Activated naive CD4-positive, alpha-beta T cell treated with anti-CD3 and anti-CD28 coated beads, Interleukin-2, amount 50 U/mL, for 72 hours (primary cell): ENCODE results near the gene MIOS. TPM values are rescaled to one million over a fixed set of nuclear protein-coding genes. Genes with fewer than 3 reads are reported as not detected.

ENCODE experiments used
- ATAC-seq, 2 donors: fragments of 150-1000 bp; cut with Tn5 transposase; 2 replicates each; pipeline ENCODE4 v1.10.0; 2021; ENCODE audit warnings: mild to moderate bottlenecking in 2 of 2, moderate library complexity in 2 of 2
- DNase-seq, 2 donors: peaks; one replicate each; pipeline ENCODE4 v3.0.0; 2021 to 2022; ENCODE audit warnings: low spot score in 2 of 2
- H3K27ac Mint-ChIP-seq, 2 donors: one replicate each; pipeline ENCODE4 v1.8.0; 2022; ENCODE audit warnings: mild to moderate bottlenecking in 2 of 2, mixed read lengths in 2 of 2
- H3K36me3 Mint-ChIP-seq, 2 donors: one replicate each; pipeline ENCODE4 v1.8.0; 2022; ENCODE audit warnings: mixed read lengths in 2 of 2
- H3K9me3 Mint-ChIP-seq, 2 donors: one replicate each; pipeline ENCODE4 v1.8.0; 2022; ENCODE audit warnings: mixed read lengths in 2 of 2
- total RNA-seq, 2 donors: library from RNA; stranded (reverse); gene quantifications; one replicate each; pipeline ENCODE4 v1.2.3, GENCODE V29; 2022

Gene MIOS
- total RNA-seq, 2 donors from 2014 or later = 20.8 to 65.3 TPM

- no peaks in the 10 kb centered on the region for H3K9me3 Mint-ChIP-seq
- H3K27ac Mint-ChIP-seq = no peak overlapping the region
- ATAC-seq (no peak), DNase-seq (no peak)
- no peaks in the 10 kb centered on the region for H3K36me3 Mint-ChIP-seq
Measured at GRCh38 chr7:7613210-7613609, 46.5 kb downstream of the MIOS start.

- Mint-ChIP-seq H3K27ac (no peak overlapping the region), H3K9me3 (no peaks in the 10 kb centered on the region), H3K36me3 (no peaks in the 10 kb centered on the region)
- ATAC-seq (peak in 1 of 2 donors; percentile 24), DNase-seq (no peak)
Measured at GRCh38 chr7:7614018-7614741, 47.5 kb downstream of the MIOS start.

- Mint-ChIP-seq H3K36me3 (no peaks in the 10 kb centered on the region), H3K9me3 (no peaks in the 10 kb centered on the region), H3K27ac (no peak overlapping the region)
- DNase-seq (no peak), ATAC-seq (no peak)
Measured at GRCh38 chr7:7617550-7617949, 50.9 kb downstream of the MIOS start.

GRCh38 chr7:7618410-7618809 lies 51.7 kb downstream of the MIOS start:
- Mint-ChIP-seq H3K27ac (no peak overlapping the region), H3K9me3 (no peaks in the 10 kb centered on the region), H3K36me3 (no peaks in the 10 kb centered on the region)
- DNase-seq (no peak), ATAC-seq (no peak)

GRCh38 chr7:7620236-7620635 lies 53.6 kb downstream of the MIOS start:
- H3K36me3 Mint-ChIP-seq = no peaks in the 10 kb centered on the region
- ATAC-seq = no peak

GRCh38 chr7:7620644-7621210 lies 54.0 kb downstream of the MIOS start:
- Mint-ChIP-seq H3K27ac (no peak overlapping the region), H3K36me3 (peaks cover 0 to under 1% of the 10 kb centered on the region in 2 donors), H3K9me3 (peaks cover 0 to 2% of the 10 kb centered on the region in 2 donors)
- ATAC-seq (no peak), DNase-seq (no peak)

More at GRCh38 chr7:7620236-7620635, 53.6 kb downstream of the MIOS start:
- Mint-ChIP-seq H3K27ac (no peak overlapping the region), H3K9me3 (no peaks in the 10 kb centered on the region)
- no peak for DNase-seq

GRCh38 chr7:7628476-7628875 lies 61.8 kb downstream of the MIOS start:
- Mint-ChIP-seq H3K36me3 (peaks cover 8 to 9% of the 10 kb centered on the region in 2 donors), H3K27ac (no peak overlapping the region), H3K9me3 (peaks cover 0 to 22% of the 10 kb centered on the region in 2 donors)
- no peak for ATAC-seq
- DNase-seq = no peak

GRCh38 chr7:7630626-7631329 lies 64.1 kb downstream of the MIOS start:
- peaks cover 8% of the 10 kb centered on the region in 2 donors for H3K36me3 Mint-ChIP-seq
- H3K9me3 Mint-ChIP-seq = peaks cover 0 to 19% of the 10 kb centered on the region in 2 donors
- ATAC-seq = peak in 1 of 2 donors; percentile 66
- DNase-seq = no peak
- H3K27ac Mint-ChIP-seq = no peak overlapping the region

GRCh38 chr7:7639421-7639820 lies 72.7 kb downstream of the MIOS start:
- Mint-ChIP-seq H3K27ac (peak overlapping the region; percentile 92 to 98), H3K9me3 (no peaks in the 10 kb centered on the region)
- DNase-seq = no peak

GRCh38 chr7:7639847-7640220 lies 73.2 kb downstream of the MIOS start:
- peak; percentile 23 to 43 for ATAC-seq
- H3K27ac Mint-ChIP-seq = peak overlapping the region; percentile 92 to 98
- DNase-seq = no peak
- H3K36me3 Mint-ChIP-seq = peaks cover 26 to 43% of the 10 kb centered on the region in 2 donors
- H3K9me3 Mint-ChIP-seq = no peaks in the 10 kb centered on the region

More at GRCh38 chr7:7639421-7639820, 72.7 kb downstream of the MIOS start:
- no peak for ATAC-seq
- peaks cover 26 to 39% of the 10 kb centered on the region in 2 donors for H3K36me3 Mint-ChIP-seq

- peak within 1 kb of the TSS; percentile 98 for H3K27ac Mint-ChIP-seq
- no peaks in the 10 kb centered on the region for H3K9me3 Mint-ChIP-seq
- ATAC-seq (peak; percentile 96 to 97), DNase-seq (peak; percentile 91 to 99)
- H3K36me3 Mint-ChIP-seq = peaks cover 26 to 46% of the 10 kb centered on the region in 2 donors
Measured at GRCh38 chr7:7640221-7641128, 73.8 kb downstream of the MIOS start, which contains the start of gene UMAD1. UMAD1 (plus strand) TSS chr7:7640752; CDS start chr7:7673372, 32,620 bp downstream.

GRCh38 chr7:7641129-7641663 lies 74.5 kb downstream of the MIOS start:
- DNase-seq (no peak), ATAC-seq (peak in 1 of 2 donors; percentile 3)
- H3K36me3 Mint-ChIP-seq = peaks cover 26 to 53% of the 10 kb centered on the region in 2 donors
- peak overlapping the region; percentile 98 for H3K27ac Mint-ChIP-seq
- no peaks in the 10 kb centered on the region for H3K9me3 Mint-ChIP-seq

GRCh38 chr7:7642081-7642480 lies 75.4 kb downstream of the MIOS start:
- no peak for DNase-seq
- ATAC-seq = no peak
- H3K36me3 Mint-ChIP-seq = peaks cover 26 to 54% of the 10 kb centered on the region in 2 donors

GRCh38 chr7:7647495-7648036 lies 80.9 kb downstream of the MIOS start:
- ATAC-seq (no peak), DNase-seq (no peak)
- H3K27ac Mint-ChIP-seq = no peak overlapping the region
- no peaks in the 10 kb centered on the region for H3K9me3 Mint-ChIP-seq
- H3K36me3 Mint-ChIP-seq = peaks cover 0 to 37% of the 10 kb centered on the region in 2 donors

More at GRCh38 chr7:7642081-7642480, 75.4 kb downstream of the MIOS start:
- Mint-ChIP-seq H3K9me3 (no peaks in the 10 kb centered on the region), H3K27ac (peak overlapping the region in 1 of 2 donors; percentile 98)

- Mint-ChIP-seq H3K9me3 (no peaks in the 10 kb centered on the region), H3K36me3 (peaks cover 0 to 11% of the 10 kb centered on the region in 2 donors), H3K27ac (no peak overlapping the region)
- ATAC-seq = no peak
- DNase-seq = no peak
Measured at GRCh38 chr7:7650682-7651206, 84.1 kb downstream of the MIOS start.
